WTC11 (cell line): ENCODE data around the gene MYO18B. TPM values are rescaled to one million over a fixed set of nuclear protein-coding genes. Genes with fewer than 3 reads are reported as not detected.

Experiments
- ATAC-seq: fragments of 200-7000 bp; cut with Tn5 transposase; 2 replicates; pipeline ENCODE4 v1.10.0; 2021; ENCODE audit warnings: mild to moderate bottlenecking, moderate library complexity
- CTCF ChIA-PET: fragments of 300-600 bp; sonication (Branson Sonifier 250); formaldehyde crosslinking; loops from one replicate; lab custom pipeline; 2021; ENCODE audit warnings: antibody characterized with exemption; lab: Charles Lee
- POLR2A ChIA-PET: fragments of 350-600 bp; sonication (Branson Sonifier 250); formaldehyde crosslinking; loops from one replicate; lab custom pipeline; 2021; ENCODE audit warnings: antibody characterized with exemption; lab: Charles Lee
- DNase-seq: peaks from one replicate; pipeline ENCODE4 v3.0.0; 2021; ENCODE audit warnings: low spot score
- H3K27ac Mint-ChIP-seq: 2 replicates; pipeline ENCODE4 v1.8.0; 2021; ENCODE audit warnings: mixed read lengths
- H3K27me3 Mint-ChIP-seq: 2 replicates; pipeline ENCODE4 v1.8.0; 2021; ENCODE audit warnings: low read depth, mild to moderate bottlenecking, moderate library complexity, mixed read lengths
- H3K36me3 Mint-ChIP-seq: 2 replicates; pipeline ENCODE4 v1.8.0; 2021; ENCODE audit warnings: mixed read lengths
- H3K4me1 Mint-ChIP-seq: 2 replicates; pipeline ENCODE4 v1.8.0; 2022; ENCODE audit warnings: mixed read lengths
- H3K4me3 Mint-ChIP-seq: 2 replicates; pipeline ENCODE4 v1.8.0; 2021; ENCODE audit warnings: mild to moderate bottlenecking, moderate library complexity, mixed read lengths
- H3K9me3 Mint-ChIP-seq: 2 replicates; pipeline ENCODE4 v1.8.0; 2021; ENCODE audit warnings: mixed read lengths
- AFF4 ChIP-seq: sonication (generic); formaldehyde crosslinking; IDR thresholded peaks from 2 replicates; pipeline ENCODE4 v1.8.1; 2023; ENCODE audit warnings: mild to moderate bottlenecking, missing genetic modification reagents, borderline replicate concordance
- CDX4 ChIP-seq: fragments of 250-450 bp; sonication (Bioruptor Pico); IDR thresholded peaks from 2 replicates; pipeline ENCODE4 v1.9.0; 2021; ENCODE audit warnings: moderate library complexity, mild to moderate bottlenecking, inconsistent platforms, borderline replicate concordance
- FOXP1 ChIP-seq: sonication (generic); formaldehyde crosslinking; IDR thresholded peaks from 2 replicates; pipeline ENCODE4 v1.8.0; 2022; ENCODE audit warnings: missing genetic modification reagents, mild to moderate bottlenecking, moderate library complexity, borderline replicate concordance
- GTF2I ChIP-seq: fragments of 250-450 bp; sonication (Bioruptor Pico); conservative IDR thresholded peaks from 2 replicates; pipeline ENCODE4 v1.4.0; 2021; ENCODE audit warnings: mild to moderate bottlenecking
- JAZF1 ChIP-seq: fragments of 250-450 bp; sonication (Bioruptor Pico); IDR thresholded peaks from 2 replicates; pipeline ENCODE4 v1.9.0; 2021; ENCODE audit warnings: moderate library complexity, mild to moderate bottlenecking, inconsistent platforms
- MAX ChIP-seq: sonication (generic); formaldehyde crosslinking; IDR thresholded peaks from 2 replicates; pipeline ENCODE4 v1.8.0; 2022; ENCODE audit warnings: mild to moderate bottlenecking, missing genetic modification reagents
- MXD4 ChIP-seq: fragments of 250-450 bp; sonication (Bioruptor Pico); IDR thresholded peaks from 2 replicates; pipeline ENCODE4 v1.8.0; 2021; ENCODE audit warnings: mild to moderate bottlenecking, moderate library complexity, borderline replicate concordance
- NFYB ChIP-seq: sonication (generic); formaldehyde crosslinking; conservative IDR thresholded peaks from 2 replicates; pipeline ENCODE4 v1.8.0; 2022; ENCODE audit warnings: low read depth, missing genetic modification reagents
- NR2C2 ChIP-seq: sonication (generic); formaldehyde crosslinking; IDR thresholded peaks from 2 replicates; pipeline ENCODE4 v1.8.0; 2022; ENCODE audit warnings: mild to moderate bottlenecking, missing genetic modification reagents
- NR3C1 ChIP-seq: sonication (generic); formaldehyde crosslinking; conservative IDR thresholded peaks from 2 replicates; pipeline ENCODE4 v1.8.1; 2023; ENCODE audit warnings: low read depth, mild to moderate bottlenecking, missing genetic modification reagents
- PRRX2 ChIP-seq: fragments of 250-450 bp; sonication (Bioruptor Pico); IDR thresholded peaks from 2 replicates; pipeline ENCODE4 v1.8.0; 2021; ENCODE audit warnings: mild to moderate bottlenecking
- RELA ChIP-seq: sonication (generic); formaldehyde crosslinking; IDR thresholded peaks from 2 replicates; pipeline ENCODE4 v1.8.1; 2022; ENCODE audit warnings: missing genetic modification reagents, mild to moderate bottlenecking, borderline replicate concordance
- SOX15 ChIP-seq: fragments of 250-450 bp; sonication (Bioruptor Pico); IDR thresholded peaks from 2 replicates; pipeline ENCODE4 v1.9.0; 2021; ENCODE audit warnings: mild to moderate bottlenecking
- SP1 ChIP-seq: sonication (generic); formaldehyde crosslinking; conservative IDR thresholded peaks from 2 replicates; pipeline ENCODE4 v1.8.1; 2022; ENCODE audit warnings: missing genetic modification reagents
- TEAD4 ChIP-seq: sonication (generic); formaldehyde crosslinking; IDR thresholded peaks from 2 replicates; pipeline ENCODE4 v1.8.0; 2022; ENCODE audit warnings: mild to moderate bottlenecking, missing genetic modification reagents
- ZNF121 ChIP-seq: sonication (generic); formaldehyde crosslinking; IDR thresholded peaks from 2 replicates; pipeline ENCODE4 v1.8.0; 2023; ENCODE audit warnings: missing genetic modification reagents
- ZNF138 ChIP-seq: sonication (generic); formaldehyde crosslinking; conservative IDR thresholded peaks from 2 replicates; pipeline ENCODE4 v1.8.1; 2022; ENCODE audit warnings: mild to moderate bottlenecking, moderate library complexity, missing genetic modification reagents
- ZNF219 ChIP-seq: sonication (generic); formaldehyde crosslinking; IDR thresholded peaks from 2 replicates; pipeline ENCODE4 v1.8.0; 2023; ENCODE audit warnings: missing genetic modification reagents, mild to moderate bottlenecking, borderline replicate concordance
- ZNF281 ChIP-seq: sonication (generic); formaldehyde crosslinking; IDR thresholded peaks from 2 replicates; pipeline ENCODE4 v1.8.0; 2023; ENCODE audit warnings: mild to moderate bottlenecking, missing genetic modification reagents
- ZNF512 ChIP-seq: sonication (generic); formaldehyde crosslinking; IDR thresholded peaks from 2 replicates; pipeline ENCODE4 v1.8.1; 2022; ENCODE audit warnings: missing genetic modification reagents, borderline replicate concordance
- total RNA-seq: library from RNA; stranded (reverse); gene quantifications from 3 replicates; pipeline ENCODE4 v1.2.3, GENCODE V29; 2021

The MYO18B gene
- total RNA-seq, 1 experiment from 2014 or later: 0.96 TPM

GRCh38 chr22:25710501-25710900 lies 31.5 kb upstream of the MYO18B start:
- H3K36me3 Mint-ChIP-seq: no peaks in the 10 kb centered on the region; the same call in 1 of the 2 replicates
- no peak overlapping the region for H3K27ac Mint-ChIP-seq
- CTCF ChIA-PET: interaction anchor here (0.5 to 0.8 kb wide), 2 partner anchors 61 to 167 kb away, joined by 4 to 5 read pairs; no protein-coding TSS in a partner anchor

GRCh38 chr22:25711491-25711890 lies 30.5 kb upstream of the MYO18B start:
- no peak for ATAC-seq
- H3K27me3 Mint-ChIP-seq: no peaks in the 10 kb centered on the region
- no peak for TF ChIP-seq CDX4
- DNase-seq: no peak
- H3K4me1 Mint-ChIP-seq: no peaks in the 10 kb centered on the region
- ChIA-PET CTCF (interaction anchor here (1.1 kb wide), 1 partner anchor 167 kb away, joined by 3 read pairs; no protein-coding TSS in a partner anchor), POLR2A (no interaction called here)
- no peak overlapping the region for H3K4me3 Mint-ChIP-seq
- H3K36me3 Mint-ChIP-seq: no peaks in the 10 kb centered on the region; the same call in 1 of the 2 replicates
- peak overlapping the region; percentile 11; the same call in 1 of the 2 replicates for H3K27ac Mint-ChIP-seq
- H3K9me3 Mint-ChIP-seq: no peaks in the 10 kb centered on the region

More at GRCh38 chr22:25710501-25710900, 31.5 kb upstream of the MYO18B start:
- Mint-ChIP-seq H3K27me3 (no peaks in the 10 kb centered on the region), H3K4me1 (no peaks in the 10 kb centered on the region), H3K4me3 (no peak overlapping the region), H3K9me3 (no peaks in the 10 kb centered on the region)
- TF ChIP-seq ZNF121 (CRISPR knock-in tag) (no peak), NR2C2 (CRISPR knock-in tag) (no peak), SOX15 (CRISPR knock-in tag) (no peak), NFYB (CRISPR knock-in tag) (no peak), RELA (no peak), ZNF138 (CRISPR knock-in tag) (no peak), PRRX2 (CRISPR knock-in tag) (no peak), SP1 (CRISPR knock-in tag) (no peak)
- POLR2A ChIA-PET: no interaction called here
- ATAC-seq (no peak), DNase-seq (no peak)

- H3K9me3 Mint-ChIP-seq: no peaks in the 10 kb centered on the region
- CTCF ChIA-PET: no interaction called here
- no peaks in the 10 kb centered on the region for H3K4me1 Mint-ChIP-seq
- no peak for DNase-seq
- no peaks in the 10 kb centered on the region; the same call in 1 of the 2 replicates for H3K36me3 Mint-ChIP-seq
- TF ChIP-seq ZNF281 (CRISPR knock-in tag) (no peak), RELA (no peak), JAZF1 (no peak), NR3C1 (CRISPR knock-in tag) (no peak), TEAD4 (CRISPR knock-in tag) (no peak), GTF2I (CRISPR knock-in tag) (no peak)
- H3K27ac Mint-ChIP-seq: no peak overlapping the region
- POLR2A ChIA-PET: no interaction called here
- no peak for ATAC-seq
- H3K27me3 Mint-ChIP-seq: no peaks in the 10 kb centered on the region
- no peak overlapping the region for H3K4me3 Mint-ChIP-seq
Measured at GRCh38 chr22:25712661-25713400, 29.2 kb upstream of the MYO18B start.

- H3K4me1 Mint-ChIP-seq: peaks cover 5% of the 10 kb centered on the region; the same call in 1 of the 2 replicates
- H3K9me3 Mint-ChIP-seq: no peaks in the 10 kb centered on the region
- H3K36me3 Mint-ChIP-seq: no peaks in the 10 kb centered on the region; the same call in 1 of the 2 replicates
- ATAC-seq: no peak
- no peak overlapping the region for H3K27ac Mint-ChIP-seq
- no peaks in the 10 kb centered on the region for H3K27me3 Mint-ChIP-seq
- no peak overlapping the region for H3K4me3 Mint-ChIP-seq
- POLR2A ChIA-PET: no interaction called here
- CTCF ChIA-PET: no interaction called here
- no peak for DNase-seq
- TF ChIP-seq ZNF219 (CRISPR knock-in tag) (no peak), FOXP1 (CRISPR knock-in tag) (no peak), AFF4 (no peak), MXD4 (no peak), GTF2I (CRISPR knock-in tag) (no peak), MAX (CRISPR knock-in tag) (no peak), ZNF512 (CRISPR knock-in tag) (no peak), ZNF121 (CRISPR knock-in tag) (no peak), NFYB (CRISPR knock-in tag) (no peak)
Measured at GRCh38 chr22:25714070-25714469, 27.9 kb upstream of the MYO18B start.
